Urinary bladder (tissue), 4 donors: ENCODE measurements around the gene PARP3. TPM values are rescaled to one million over a fixed set of nuclear protein-coding genes. Genes with fewer than 3 reads are reported as not detected.
A peak's percentile ranks its signal among the peaks of the same experiment; 100 is the strongest.
"Not testable (repeated sequence)": the region's sequence is repeated elsewhere in the genome, so short reads cannot be mapped to it uniquely, and the experiment has no call there.

ENCODE experiments used
- DNase-seq: peaks from one replicate; pipeline ENCODE4 v3.0.0-alpha.2; 2015; ENCODE audit errors: extremely low spot score
- H3K27ac ChIP-seq: one replicate; pipeline ENCODE4 v1.5.1; 2013; ENCODE audit warnings: low read depth, mild to moderate bottlenecking, moderate library complexity
- H3K36me3 ChIP-seq: one replicate; pipeline ENCODE4 v1.6.1; 2013; ENCODE audit warnings: mild to moderate bottlenecking, moderate library complexity; ENCODE audit not compliant: insufficient read depth
- H3K4me1 ChIP-seq: one replicate; pipeline ENCODE4 v1.6.1; 2013; ENCODE audit warnings: mild to moderate bottlenecking, moderate library complexity; ENCODE audit not compliant: insufficient read depth
- H3K4me3 ChIP-seq: one replicate; pipeline ENCODE4 v1.5.1; 2013; ENCODE audit warnings: low read depth, low read length
- WGBS: extraction: QIAGEN DNeasy Blood & Tissue Kit; methylation state at CpG from one replicate; pipeline ENCODE4 v1.1.7; 2013; 5-methylcytosine and 5-hydroxymethylcytosine counted together
- polyA plus RNA-seq: library from polyadenylated mRNA; stranded (reverse); fragments of 200-250 nt; gene quantifications from one replicate; pipeline ENCODE4 v1.2.3, GENCODE V29; 2013
- total RNA-seq: library from RNA; depleted of rRNA; stranded (reverse); fragments of >200 nt; gene quantifications from one replicate; pipeline ENCODE4 v1.2.3, GENCODE V29; 2014
- donor health status: healthy with polysubstance abuse.
- donor health status: healthy.

The PARP3 gene
- total and polyA plus RNA-seq, 2 donors, result 6.1 to 15.0 TPM

- Histone ChIP-seq H3K4me3 (no peak overlapping the region), H3K27ac (no peak overlapping the region), H3K4me1 (no peaks in the 10 kb centered on the region), H3K36me3 (no peaks in the 10 kb centered on the region)
- WGBS, result 78% methylated on average over 12 of the region's 12 CpGs
- no peak for DNase-seq
These were observed 44.1 kb downstream of the PARP3 start for GRCh38 chr3:51986010-51986947.

DNA sequence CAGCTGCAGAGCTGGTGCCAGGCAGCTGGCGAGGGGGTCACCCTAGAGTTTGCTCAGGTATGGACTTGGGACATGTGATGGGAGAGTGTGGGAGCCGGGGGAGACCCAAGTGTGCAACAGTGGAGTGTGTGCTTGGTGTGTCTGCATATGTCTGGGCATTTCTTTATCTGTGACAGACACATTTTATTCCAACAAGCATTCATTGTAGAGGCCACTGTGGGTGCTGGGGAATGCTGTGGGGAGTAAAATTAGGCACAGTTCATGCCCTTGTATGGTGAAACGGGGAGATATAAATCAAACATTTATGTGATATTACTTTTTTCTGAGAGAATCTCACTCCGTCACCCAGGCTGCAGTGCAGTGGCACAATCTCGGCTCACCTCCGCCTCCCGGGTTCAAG is 45.4 kb downstream of the PARP3 start:
- H3K4me3 ChIP-seq, result no peak overlapping the region
- no peaks in the 10 kb centered on the region for H3K4me1 ChIP-seq

DNA sequence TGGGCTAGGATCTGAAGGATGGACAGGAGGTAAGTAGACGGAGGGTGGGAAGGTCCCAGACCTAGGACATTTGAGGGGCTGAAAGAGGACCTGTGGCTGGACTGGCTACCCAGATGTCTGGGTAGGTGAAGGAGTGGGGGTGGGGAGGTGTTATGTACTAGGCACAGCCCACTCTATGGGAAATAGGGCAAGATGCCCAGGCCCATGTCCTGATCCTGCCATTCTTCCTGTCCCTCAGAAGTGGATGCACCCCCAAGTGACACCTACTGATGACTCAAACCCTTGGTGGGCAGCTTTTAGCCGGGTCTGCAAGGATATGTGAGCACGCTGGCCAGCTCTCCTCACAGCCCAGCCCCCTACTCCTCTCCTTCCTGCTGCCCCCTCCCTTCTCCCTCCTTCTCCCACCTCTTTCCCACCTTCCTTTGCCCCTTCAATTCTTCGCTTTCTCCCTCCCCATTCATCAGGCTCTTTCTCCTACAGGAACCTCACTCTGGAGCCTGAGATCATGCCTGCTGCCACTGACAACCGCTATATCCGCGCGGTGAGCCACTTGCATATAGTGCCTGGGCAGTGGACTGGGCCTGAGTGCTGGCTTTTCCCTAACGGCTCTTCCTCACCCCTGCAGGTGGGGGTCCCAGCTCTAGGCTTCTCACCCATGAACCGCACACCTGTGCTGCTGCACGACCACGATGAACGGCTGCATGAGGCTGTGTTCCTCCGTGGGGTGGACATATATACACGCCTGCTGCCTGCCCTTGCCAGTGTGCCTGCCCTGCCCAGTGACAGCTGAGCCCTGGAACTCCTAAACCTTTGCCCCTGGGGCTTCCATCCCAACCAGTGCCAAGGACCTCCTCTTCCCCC is 46.4 kb downstream of the PARP3 start:
- DNase-seq, result no peak
- no peak overlapping the region for H3K4me3 ChIP-seq
- H3K27ac ChIP-seq, result no peak overlapping the region
- no peaks in the 10 kb centered on the region for H3K36me3 ChIP-seq
- peaks cover 2% of the 10 kb centered on the region for H3K4me1 ChIP-seq
- WGBS, result 79% methylated on average over 15 of the region's 15 CpGs

More for the DNA sequence above, 45.4 kb downstream of the PARP3 start:
- WGBS, result 88% methylated on average over 7 of the region's 7 CpGs
- no peak overlapping the region for H3K27ac ChIP-seq
- no peaks in the 10 kb centered on the region for H3K36me3 ChIP-seq
- DNase-seq, result no peak

DNA sequence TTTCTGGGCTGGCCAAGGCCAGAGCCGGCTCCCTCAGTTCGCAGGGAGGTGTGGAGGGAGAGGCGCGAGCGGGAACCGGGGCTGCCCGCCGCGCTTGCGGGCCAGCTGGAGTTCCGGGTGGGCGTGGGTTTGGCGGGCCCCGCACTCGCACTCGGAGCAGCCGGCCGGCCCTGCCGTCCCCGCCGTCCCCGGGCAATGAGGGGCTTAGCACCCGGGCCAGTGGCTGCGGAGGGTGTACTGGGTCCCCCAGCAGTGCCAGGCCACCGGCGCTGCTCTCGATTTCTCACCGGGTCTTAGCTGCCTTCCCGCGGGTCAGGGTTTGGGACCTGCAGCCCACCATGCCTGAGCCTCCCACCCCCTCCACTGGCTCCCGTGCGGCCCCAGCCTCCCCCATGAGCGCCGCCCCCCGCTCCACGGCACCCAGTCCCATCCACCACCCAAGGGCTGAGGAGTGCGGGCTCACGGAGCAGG is 48.4 kb downstream of the PARP3 start:
- not testable (repeated sequence) for H3K27ac ChIP-seq, H3K4me1 ChIP-seq, H3K4me3 ChIP-seq, H3K36me3 ChIP-seq, DNase-seq
- 69% methylated on average over 38 of the region's 38 CpGs for WGBS

DNA sequence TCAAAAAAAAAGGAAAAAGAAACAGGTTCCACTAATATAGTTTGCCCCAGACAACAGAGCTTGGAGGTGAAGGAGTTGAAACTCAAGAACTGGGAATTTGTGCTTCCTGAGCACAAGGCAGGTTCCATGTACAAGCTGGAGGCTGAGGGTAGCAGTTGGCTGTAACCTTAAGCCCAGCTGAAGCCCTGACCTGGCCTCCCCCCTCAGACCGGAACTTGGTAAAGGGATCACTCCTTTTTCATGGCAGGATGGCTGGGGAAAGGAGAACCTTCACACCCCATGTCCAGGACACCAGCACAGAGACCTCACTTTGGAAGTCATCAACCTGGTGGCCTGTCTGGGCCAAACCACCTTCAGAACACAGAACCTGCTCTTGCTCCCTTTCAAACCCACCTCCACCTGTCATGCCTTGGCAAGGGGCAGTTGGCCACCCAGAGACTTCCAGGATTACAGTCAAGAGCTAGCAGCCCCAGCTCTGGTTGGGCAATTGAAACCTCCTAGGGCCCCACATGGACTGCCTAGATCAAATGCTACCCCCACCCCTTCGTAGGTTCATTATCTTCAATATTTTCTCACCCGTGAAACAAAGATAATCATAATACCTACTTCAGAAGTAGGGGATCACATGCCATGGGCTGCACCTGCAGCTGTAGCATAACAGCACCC is 50.0 kb downstream of the PARP3 start:
- H3K27ac ChIP-seq, result no peak overlapping the region
- no peak for DNase-seq
- peaks cover 2% of the 10 kb centered on the region for H3K4me1 ChIP-seq
- H3K36me3 ChIP-seq, result peaks cover 3% of the 10 kb centered on the region
- H3K4me3 ChIP-seq, result no peak overlapping the region
- 85% methylated on average over 3 of the region's 3 CpGs for WGBS

DNA sequence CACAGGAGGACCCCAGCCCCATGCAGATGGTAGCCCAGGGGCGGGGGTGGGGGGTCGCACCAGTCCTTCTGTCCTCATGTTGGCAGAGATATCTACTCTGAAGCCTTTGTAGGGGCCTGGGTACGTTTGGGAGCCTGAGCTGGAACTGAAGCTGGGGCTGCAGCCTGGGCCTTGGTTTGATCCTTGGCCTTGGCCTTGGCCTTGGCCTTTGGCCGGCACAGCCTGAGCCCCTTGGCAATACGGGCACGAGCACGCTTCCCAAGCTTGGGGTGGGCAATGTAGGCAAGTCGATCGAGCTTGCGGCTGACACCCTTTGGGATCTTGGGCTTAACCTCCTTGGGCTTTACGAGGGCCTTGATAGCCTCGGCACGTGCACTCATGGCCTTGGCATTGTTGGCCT is 51.5 kb downstream of the PARP3 start:
- H3K36me3 ChIP-seq, H3K4me3 ChIP-seq, DNase-seq, H3K4me1 ChIP-seq, H3K27ac ChIP-seq: not testable (repeated sequence)
- WGBS, result 85% methylated on average over 10 of the region's 13 CpGs

- no peak overlapping the region for H3K27ac ChIP-seq
- WGBS, result 80% methylated on average over 2 of the region's 2 CpGs
- H3K4me1 ChIP-seq, result peaks cover 2% of the 10 kb centered on the region
- no peak overlapping the region for H3K4me3 ChIP-seq
- DNase-seq, result no peak
- peaks cover 3% of the 10 kb centered on the region for H3K36me3 ChIP-seq
These were observed 52.4 kb downstream of the PARP3 start for GRCh38 chr3:51994530-51994929.

DNA sequence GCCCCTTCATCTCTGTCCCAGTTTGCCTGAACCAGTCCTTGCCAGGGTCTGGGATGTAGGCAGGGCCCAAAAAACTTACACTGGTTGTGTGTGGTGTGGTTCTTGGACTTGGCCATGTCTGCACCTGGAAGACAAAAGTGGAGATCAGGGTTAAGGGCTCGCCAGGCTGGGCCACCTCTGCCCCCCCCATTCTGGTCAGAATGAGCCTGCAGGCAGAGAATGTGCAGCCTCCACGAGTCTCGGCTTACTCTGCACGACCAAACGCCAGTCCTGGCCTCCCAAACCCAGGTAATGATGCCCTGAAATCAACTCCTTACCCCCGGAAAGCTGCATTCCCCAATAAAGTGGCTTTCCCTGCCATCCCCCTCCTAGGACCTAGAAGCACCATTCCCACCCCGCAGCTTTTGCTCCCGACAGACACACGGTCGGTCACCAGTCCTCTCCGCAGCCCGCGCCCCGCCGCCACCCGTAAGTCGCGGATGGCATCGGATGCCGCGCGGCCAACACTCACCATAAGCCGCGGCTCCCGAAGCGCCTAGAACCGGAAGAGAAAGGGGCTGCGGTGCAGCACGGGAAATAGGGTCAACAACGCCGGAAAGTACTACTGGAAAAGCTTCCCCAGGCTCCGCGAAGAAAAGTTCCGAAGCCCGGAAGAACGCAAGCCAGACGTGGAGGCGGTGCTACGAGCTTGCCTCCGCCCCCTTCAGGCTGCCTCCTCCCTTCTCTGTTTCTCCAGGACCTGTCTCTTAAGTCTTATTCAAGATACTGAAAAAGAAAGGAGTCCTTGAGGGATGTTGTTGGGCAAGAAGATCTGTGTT is 53.4 kb downstream of the PARP3 start, which contains the start of gene RPL29:
Gene RPL29 (minus strand): TSS at position 550 of the 818 bp plus-strand sequence. CDS start 434 bp downstream, at position 116.
- Histone ChIP-seq H3K4me3 (peak within 1 kb of the TSS; percentile 66), H3K36me3 (peaks cover 3% of the 10 kb centered on the region), H3K27ac (peak within 1 kb of the TSS; percentile 87), H3K4me1 (peaks cover 2% of the 10 kb centered on the region)
- peak; percentile 88 for DNase-seq
- under 1% methylated on average over 40 of the region's 40 CpGs for WGBS

GRCh38 chr3:51997172-51997571 is 55.0 kb downstream of the PARP3 start:
- WGBS, result 67% methylated on average over 2 of the region's 2 CpGs
- Histone ChIP-seq H3K36me3 (peaks cover 3% of the 10 kb centered on the region), H3K4me1 (peaks cover 2% of the 10 kb centered on the region), H3K4me3 (no peak overlapping the region), H3K27ac (no peak overlapping the region)
- no peak for DNase-seq

GRCh38 chr3:51997935-51998596 is 55.9 kb downstream of the PARP3 start:
- no peak overlapping the region for H3K4me3 ChIP-seq
- H3K36me3 ChIP-seq, result peaks cover 3% of the 10 kb centered on the region

More at GRCh38 chr3:51997935-51998596, 55.9 kb downstream of the PARP3 start:
- no peak for DNase-seq
- Histone ChIP-seq H3K27ac (no peak overlapping the region), H3K4me1 (peaks cover 2% of the 10 kb centered on the region)
- WGBS, result 52% methylated on average over 7 of the region's 7 CpGs
